Neural cell (in vitro differentiated cells): ENCODE measurements around the gene OR52N4. TPM values are rescaled to one million over a fixed set of nuclear protein-coding genes. Genes with fewer than 3 reads are reported as not detected.

Experiments
- H2AFZ ChIP-seq: fragments of 200-600, 300-800 bp; sonication (generic), shearing (Covaris generic); 2 replicates; pipeline ENCODE4 v1.6.0; 2014; ENCODE audit warnings: low read depth, mild to moderate bottlenecking, antibody characterized with exemption, low read length, moderate library complexity
- H3F3A ChIP-seq: fragments of 200-600 bp; shearing (Covaris generic); 2 replicates; pipeline ENCODE4 v1.6.1; 2016; ENCODE audit warnings: mild to moderate bottlenecking, moderate library complexity, mixed read lengths, antibody characterized with exemption, low read length; ENCODE audit not compliant: insufficient read depth, poor library complexity, severe bottlenecking
- H3K27ac ChIP-seq: fragments of 200-600, 300-800 bp; sonication (generic), shearing (Covaris generic); 2 replicates; pipeline ENCODE4 v1.5.1; 2014; ENCODE audit warnings: mild to moderate bottlenecking, low read length, moderate library complexity
- H3K27me3 ChIP-seq: fragments of 300-800, 200-600 bp; sonication (generic), shearing (Covaris generic); 2 replicates; pipeline ENCODE4 v1.6.0; 2014; ENCODE audit warnings: mild to moderate bottlenecking, low read depth, low read length, moderate library complexity; ENCODE audit not compliant: insufficient read depth
- H3K36me3 ChIP-seq: fragments of 300-800, 200-600 bp; sonication (generic), shearing (Covaris generic); 2 replicates; pipeline ENCODE4 v1.5.1; 2014; ENCODE audit warnings: mild to moderate bottlenecking, antibody characterized with exemption, low read length, moderate library complexity; ENCODE audit not compliant: insufficient read depth
- H3K4me2 ChIP-seq: fragments of 300-800, 200-600 bp; sonication (generic), shearing (Covaris generic); 2 replicates; pipeline ENCODE4 v1.6.0; 2014; ENCODE audit warnings: mild to moderate bottlenecking, low read length
- H3K4me3 ChIP-seq: fragments of 300-800, 200-600 bp; sonication (generic), shearing (Covaris generic); 2 replicates; pipeline ENCODE4 v1.5.1; 2014; ENCODE audit warnings: mild to moderate bottlenecking, low read length, moderate library complexity
- H3K79me2 ChIP-seq: fragments of 200-600 bp; shearing (Covaris generic); replicated peaks from 2 replicates; pipeline ENCODE4 v1.6.0; 2014; ENCODE audit warnings: mild to moderate bottlenecking, low read length, moderate library complexity; ENCODE audit not compliant: insufficient read depth
- H3K9ac ChIP-seq: fragments of 300-800, 200-600 bp; sonication (generic), shearing (Covaris generic); 2 replicates; pipeline ENCODE4 v1.6.1; 2016; ENCODE audit warnings: mild to moderate bottlenecking, low read length, mixed read lengths
- H3K9me2 ChIP-seq: fragments of 200-600 bp; shearing (Covaris generic); 2 replicates; pipeline ENCODE4 v1.6.1; 2016; ENCODE audit warnings: mild to moderate bottlenecking, low read length, mixed read lengths; ENCODE audit not compliant: insufficient read depth
- H3K9me3 ChIP-seq: fragments of 200-600, 300-800 bp; sonication (generic), shearing (Covaris generic); 2 replicates; pipeline ENCODE4 v1.6.1; 2016; ENCODE audit warnings: mild to moderate bottlenecking, mixed run types, low read length, moderate library complexity, mixed read lengths
- H4K20me1 ChIP-seq: fragments of 200-600 bp; shearing (Covaris generic); 2 replicates; pipeline ENCODE4 v1.6.1; 2016; ENCODE audit warnings: mild to moderate bottlenecking, mixed run types; ENCODE audit not compliant: insufficient read depth
- CTCF ChIP-seq: fragments of 450-650 bp; IDR thresholded peaks from 2 replicates; pipeline ENCODE4 v1.5.1; 2014; ENCODE audit warnings: antibody characterized with exemption, mild to moderate bottlenecking, moderate library complexity; ENCODE audit not compliant: poor library complexity, severe bottlenecking
- EP300 ChIP-seq: fragments of 450-650 bp; conservative IDR thresholded peaks from 2 replicates; pipeline ENCODE4 v1.6.1; 2014; ENCODE audit warnings: antibody characterized with exemption, mild to moderate bottlenecking, moderate library complexity; ENCODE audit not compliant: poor library complexity, severe bottlenecking
- EZH2 ChIP-seq: fragments of 200-600, 300-800 bp; shearing (Covaris generic), sonication (generic); IDR thresholded peaks from 2 replicates; pipeline ENCODE4 v1.6.1; 2014; ENCODE audit warnings: antibody characterized with exemption, low read length, borderline replicate concordance, mild to moderate bottlenecking; ENCODE audit not compliant: insufficient read depth, poor library complexity, severe bottlenecking
- MXI1 ChIP-seq: fragments of 450-650 bp; conservative IDR thresholded peaks from 2 replicates; pipeline ENCODE4 v1.6.1; 2014; ENCODE audit warnings: antibody characterized with exemption, mild to moderate bottlenecking; ENCODE audit not compliant: poor library complexity, severe bottlenecking
- POLR2AphosphoS5 ChIP-seq: IDR thresholded peaks from 2 replicates; pipeline ENCODE4 v1.6.1; 2012
- RAD21 ChIP-seq: fragments of 450-650 bp; conservative IDR thresholded peaks from 2 replicates; pipeline ENCODE4 v1.6.1; 2014; ENCODE audit warnings: antibody characterized with exemption, mild to moderate bottlenecking, moderate library complexity
- REST ChIP-seq: IDR thresholded peaks from 2 replicates; pipeline ENCODE4 v1.6.1; 2012; ENCODE audit warnings: borderline replicate concordance
- SMC3 ChIP-seq: fragments of 450-650 bp; conservative IDR thresholded peaks from 2 replicates; pipeline ENCODE4 v1.6.1; 2014; ENCODE audit warnings: antibody characterized with exemption, mild to moderate bottlenecking, moderate library complexity; ENCODE audit not compliant: poor library complexity
- TAF1 ChIP-seq: IDR thresholded peaks from 2 replicates; pipeline ENCODE4 v1.6.1; 2012; ENCODE audit warnings: low read depth
- polyA plus RNA-seq: library from polyadenylated mRNA; depleted of rRNA; stranded (reverse); fragments of >200 nt; gene quantifications from 2 replicates; pipeline ENCODE4 v1.2.3, GENCODE V29; 2014

The OR52N4 gene
- polyA plus RNA-seq, 1 donor from 2014 or later: not detected

- no peak overlapping the region for H2AFZ ChIP-seq
- no peaks in the 10 kb centered on the region for H4K20me1 ChIP-seq
- H3K4me3 ChIP-seq: no peak overlapping the region
- H3K4me2 ChIP-seq: no peak overlapping the region
- no peaks in the 10 kb centered on the region for H3K36me3 ChIP-seq
- no peak for TF ChIP-seq EZH2
- TF ChIP-seq REST: no peak
- no peak for TF ChIP-seq TAF1
- no peak for TF ChIP-seq CTCF
- no peak for TF ChIP-seq RAD21
- no peak for TF ChIP-seq POLR2AphosphoS5
- TF ChIP-seq EP300: no peak
- no peak for TF ChIP-seq SMC3
- TF ChIP-seq MXI1: no peak
- no peaks in the 10 kb centered on the region for H3K9me3 ChIP-seq
- no peak overlapping the region for H3K9ac ChIP-seq
- H3K79me2 ChIP-seq: no peaks in the 10 kb centered on the region
- H3K27ac ChIP-seq: no peak overlapping the region
- no peaks in the 10 kb centered on the region for H3K9me2 ChIP-seq
- no peaks in the 10 kb centered on the region for H3K27me3 ChIP-seq
- no peaks in the 10 kb centered on the region for H3F3A ChIP-seq
Measured at GRCh38 chr11:5726351-5726750, 27.7 kb upstream of the OR52N4 start.

- H3K9me3 ChIP-seq: no peaks in the 10 kb centered on the region
- H4K20me1 ChIP-seq: no peaks in the 10 kb centered on the region
- no peaks in the 10 kb centered on the region for H3K36me3 ChIP-seq
- H3K4me2 ChIP-seq: no peak overlapping the region
- no peaks in the 10 kb centered on the region for H3F3A ChIP-seq
- H3K9ac ChIP-seq: no peak overlapping the region
- no peak overlapping the region for H3K4me3 ChIP-seq
- H2AFZ ChIP-seq: no peak overlapping the region
- no peaks in the 10 kb centered on the region for H3K79me2 ChIP-seq
- no peaks in the 10 kb centered on the region for H3K27me3 ChIP-seq
- TF ChIP-seq CTCF (no peak), REST (no peak), MXI1 (no peak), RAD21 (no peak), SMC3 (no peak), EP300 (no peak), POLR2AphosphoS5 (no peak), TAF1 (no peak)
- no peak overlapping the region for H3K27ac ChIP-seq
- no peaks in the 10 kb centered on the region for H3K9me2 ChIP-seq
Measured at GRCh38 chr11:5727691-5728090, 26.4 kb upstream of the OR52N4 start.
